GM21528 (cell line): ENCODE data around the gene CDH12.
"Not testable (repeated sequence)": the region's sequence is repeated elsewhere in the genome, so short reads cannot be mapped to it uniquely, and the experiment has no call there.

Source experiments
- ATAC-seq: cut with Tn5 transposase; IDR thresholded peaks from one replicate; pipeline ENCODE4 v1.9.1; 2021; ENCODE audit warnings: mild to moderate bottlenecking, moderate library complexity; ENCODE audit not compliant: unreplicated experiment, low FRiP score

Gene CDH12

GRCh38 chr5:22480305-22480704 lies 372.8 kb downstream of the CDH12 start:
- ATAC-seq, result no peak

- no peak for ATAC-seq
These were observed 379.3 kb downstream of the CDH12 start for GRCh38 chr5:22473886-22474285.

- ATAC-seq, result no peak
These were observed 382.0 kb downstream of the CDH12 start for GRCh38 chr5:22471154-22471553.

- ATAC-seq, result no peak
These were observed 382.7 kb downstream of the CDH12 start for GRCh38 chr5:22470408-22470807.

GRCh38 chr5:22465616-22466015 lies 387.5 kb downstream of the CDH12 start:
- ATAC-seq, result no peak

- ATAC-seq, result no peak
These were observed 388.0 kb downstream of the CDH12 start for GRCh38 chr5:22465177-22465576.

- ATAC-seq, result no peak
These were observed 393.0 kb downstream of the CDH12 start for GRCh38 chr5:22460189-22460588.

- ATAC-seq, result no peak
These were observed 420.2 kb downstream of the CDH12 start for GRCh38 chr5:22432905-22433304.

GRCh38 chr5:22431840-22432239 lies 421.3 kb downstream of the CDH12 start:
- ATAC-seq, result no peak

- no peak for ATAC-seq
These were observed 421.7 kb downstream of the CDH12 start for GRCh38 chr5:22431406-22431805.

- no peak for ATAC-seq
These were observed 441.4 kb downstream of the CDH12 start for GRCh38 chr5:22411554-22412349.

GRCh38 chr5:22391956-22392355 lies 461.2 kb downstream of the CDH12 start:
- ATAC-seq, result no peak

- no peak for ATAC-seq
These were observed 462.3 kb downstream of the CDH12 start for GRCh38 chr5:22390888-22391287.

- no peak for ATAC-seq
These were observed 480.1 kb downstream of the CDH12 start for GRCh38 chr5:22372826-22373660.

- ATAC-seq, result no peak
These were observed 480.8 kb downstream of the CDH12 start for GRCh38 chr5:22372376-22372775.

GRCh38 chr5:22354956-22355355 lies 498.2 kb downstream of the CDH12 start:
- ATAC-seq, result no peak

GRCh38 chr5:22352493-22352892 lies 500.7 kb downstream of the CDH12 start:
- no peak for ATAC-seq

GRCh38 chr5:22351178-22351577 lies 502.0 kb downstream of the CDH12 start:
- no peak for ATAC-seq

- no peak for ATAC-seq
These were observed 505.1 kb downstream of the CDH12 start for GRCh38 chr5:22348027-22348426.

- no peak for ATAC-seq
These were observed 509.1 kb downstream of the CDH12 start for GRCh38 chr5:22344000-22344399.

GRCh38 chr5:22341406-22341805 lies 511.7 kb downstream of the CDH12 start:
- ATAC-seq, result no peak

GRCh38 chr5:22332949-22333348 lies 520.2 kb downstream of the CDH12 start:
- not testable (repeated sequence) for ATAC-seq
